Parathyroid adenoma (tissue), 2 donors: Measurements from ENCODE around the gene FBXL22.

ENCODE experiments used
- H2AFZ ChIP-seq: fragments of 300-600 bp; sonication (generic); one replicate; pipeline ENCODE4 v1.7.0; 2017; ENCODE audit warnings: antibody characterized with exemption, mild to moderate bottlenecking
- H3K27ac ChIP-seq: fragments of 300-600 bp; sonication (generic); one replicate; pipeline ENCODE4 v1.7.0; 2017
- H3K27me3 ChIP-seq: fragments of 300-600 bp; sonication (generic); one replicate; pipeline ENCODE4 v1.7.0; 2017; ENCODE audit warnings: low read length; ENCODE audit not compliant: control insufficient read depth, insufficient read depth
- H3K36me3 ChIP-seq: fragments of 300-600 bp; sonication (generic); one replicate; pipeline ENCODE4 v1.7.0; 2017; ENCODE audit warnings: low read length; ENCODE audit not compliant: control insufficient read depth, insufficient read depth
- H3K4me1 ChIP-seq: fragments of 300-600 bp; sonication (generic); one replicate; pipeline ENCODE4 v1.7.0; 2017; ENCODE audit warnings: control low read depth
- H3K4me2 ChIP-seq: fragments of 300-600 bp; sonication (generic); one replicate; pipeline ENCODE4 v1.7.0; 2017; ENCODE audit warnings: low read length
- H3K4me3 ChIP-seq: fragments of 300-600 bp; sonication (generic); one replicate; pipeline ENCODE4 v1.7.0; 2017; ENCODE audit warnings: low read depth, low read length
- H3K79me2 ChIP-seq: fragments of 300-600 bp; sonication (generic); one replicate; pipeline ENCODE4 v1.7.0; 2017; ENCODE audit warnings: control low read depth
- H3K9ac ChIP-seq: fragments of 300-600 bp; sonication (generic); one replicate; pipeline ENCODE4 v1.7.0; 2017; ENCODE audit warnings: mild to moderate bottlenecking
- H3K9me3 ChIP-seq: fragments of 300-600 bp; sonication (generic); one replicate; pipeline ENCODE4 v1.7.0; 2017; ENCODE audit warnings: low read length; ENCODE audit not compliant: control insufficient read depth
- TF ChIP-seq, protein P1 (sequence below): fragments of 300-600 bp; sonication (generic); IDR thresholded peaks from one replicate; pipeline ENCODE4 v1.7.0; 2017; ENCODE audit warnings: antibody characterized with exemption, mild to moderate bottlenecking
- donor health status: primary hyperparathyroidism.

Gene FBXL22

DNA sequence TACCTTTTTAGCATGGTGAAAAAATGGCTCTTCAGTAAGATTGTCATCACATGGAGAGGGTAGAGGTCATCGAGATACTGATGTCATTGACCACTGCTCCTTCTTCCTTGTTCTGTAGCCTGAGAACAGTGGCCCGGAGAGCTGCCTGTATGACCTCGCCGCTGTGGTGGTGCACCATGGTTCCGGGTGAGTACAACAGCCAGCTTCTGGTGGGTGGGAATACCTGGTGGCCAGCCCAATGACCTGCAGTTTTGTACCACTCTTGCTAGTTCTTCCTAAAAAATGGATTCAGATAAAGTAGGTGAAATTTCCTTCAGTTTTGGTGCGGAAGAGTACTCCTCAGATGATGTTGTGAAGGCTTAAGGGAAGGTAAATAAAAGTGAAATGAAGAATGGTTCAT, 8.4 kb upstream of the FBXL22 start:
- Histone ChIP-seq H3K4me3 (no peak overlapping the region), H3K4me2 (no peak overlapping the region), H3K27me3 (no peaks in the 10 kb centered on the region), H3K27ac (no peak overlapping the region), H3K4me1 (no peaks in the 10 kb centered on the region), H3K9ac (no peak overlapping the region), H3K9me3 (no peaks in the 10 kb centered on the region), H3K36me3 (no peaks in the 10 kb centered on the region), H2AFZ (no peak overlapping the region), H3K79me2 (no peaks in the 10 kb centered on the region)
- TF ChIP-seq, protein P1, sequence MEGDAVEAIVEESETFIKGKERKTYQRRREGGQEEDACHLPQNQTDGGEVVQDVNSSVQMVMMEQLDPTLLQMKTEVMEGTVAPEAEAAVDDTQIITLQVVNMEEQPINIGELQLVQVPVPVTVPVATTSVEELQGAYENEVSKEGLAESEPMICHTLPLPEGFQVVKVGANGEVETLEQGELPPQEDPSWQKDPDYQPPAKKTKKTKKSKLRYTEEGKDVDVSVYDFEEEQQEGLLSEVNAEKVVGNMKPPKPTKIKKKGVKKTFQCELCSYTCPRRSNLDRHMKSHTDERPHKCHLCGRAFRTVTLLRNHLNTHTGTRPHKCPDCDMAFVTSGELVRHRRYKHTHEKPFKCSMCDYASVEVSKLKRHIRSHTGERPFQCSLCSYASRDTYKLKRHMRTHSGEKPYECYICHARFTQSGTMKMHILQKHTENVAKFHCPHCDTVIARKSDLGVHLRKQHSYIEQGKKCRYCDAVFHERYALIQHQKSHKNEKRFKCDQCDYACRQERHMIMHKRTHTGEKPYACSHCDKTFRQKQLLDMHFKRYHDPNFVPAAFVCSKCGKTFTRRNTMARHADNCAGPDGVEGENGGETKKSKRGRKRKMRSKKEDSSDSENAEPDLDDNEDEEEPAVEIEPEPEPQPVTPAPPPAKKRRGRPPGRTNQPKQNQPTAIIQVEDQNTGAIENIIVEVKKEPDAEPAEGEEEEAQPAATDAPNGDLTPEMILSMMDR = no peak

DNA sequence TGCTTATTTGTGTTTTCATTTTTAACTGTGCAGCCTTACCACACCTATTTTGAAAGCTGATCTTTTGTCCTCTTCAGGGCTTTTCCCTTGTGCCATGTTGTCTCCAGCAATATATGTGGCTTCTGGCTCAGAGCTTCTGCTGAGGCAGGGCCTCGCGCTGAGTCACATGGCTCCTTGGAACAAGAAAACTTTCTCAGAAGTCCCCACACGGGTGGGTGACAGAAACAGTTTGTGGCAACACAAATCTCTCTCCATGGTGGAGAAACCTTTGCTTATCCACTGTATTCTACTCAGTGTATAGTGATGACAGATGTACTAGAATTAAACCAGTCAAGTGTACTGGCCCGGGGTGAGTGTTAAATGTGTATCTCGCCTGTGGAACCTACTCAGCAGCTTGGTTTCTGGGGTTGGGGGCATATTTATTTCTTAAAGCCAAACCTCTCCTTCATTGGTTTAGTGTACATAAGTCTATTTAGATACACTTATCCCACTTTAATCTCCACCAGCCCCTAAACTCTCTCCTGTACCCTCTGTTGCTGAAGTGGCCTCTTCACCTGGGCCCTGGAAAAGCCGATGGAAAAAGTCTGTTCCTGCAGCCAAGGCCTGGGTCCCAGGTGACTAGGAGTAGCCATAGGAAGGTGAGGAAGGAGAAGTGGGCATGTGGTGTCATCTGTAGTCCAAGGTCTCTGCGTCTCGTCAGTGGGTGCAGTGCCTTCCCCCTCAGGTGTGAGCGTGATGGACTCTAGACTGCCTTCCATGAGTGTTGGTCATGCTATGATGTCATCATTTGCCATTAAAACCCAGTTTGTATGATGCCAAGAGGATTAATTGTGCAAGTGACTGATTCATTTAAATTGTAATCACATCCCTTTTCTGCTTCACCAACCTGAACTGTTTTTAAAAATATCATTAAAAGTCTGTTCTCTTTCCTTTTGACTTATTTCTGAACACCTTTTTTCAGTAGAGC, 3.2 kb upstream of the FBXL22 start:
- Histone ChIP-seq H3K79me2 (no peaks in the 10 kb centered on the region), H3K4me2 (no peak overlapping the region), H3K4me1 (no peaks in the 10 kb centered on the region), H3K27ac (no peak overlapping the region), H3K9me3 (no peaks in the 10 kb centered on the region), H3K4me3 (no peak overlapping the region), H3K27me3 (no peaks in the 10 kb centered on the region), H3K36me3 (no peaks in the 10 kb centered on the region), H3K9ac (no peak overlapping the region), H2AFZ (no peak overlapping the region)
- TF ChIP-seq, protein P1 = no peak

DNA sequence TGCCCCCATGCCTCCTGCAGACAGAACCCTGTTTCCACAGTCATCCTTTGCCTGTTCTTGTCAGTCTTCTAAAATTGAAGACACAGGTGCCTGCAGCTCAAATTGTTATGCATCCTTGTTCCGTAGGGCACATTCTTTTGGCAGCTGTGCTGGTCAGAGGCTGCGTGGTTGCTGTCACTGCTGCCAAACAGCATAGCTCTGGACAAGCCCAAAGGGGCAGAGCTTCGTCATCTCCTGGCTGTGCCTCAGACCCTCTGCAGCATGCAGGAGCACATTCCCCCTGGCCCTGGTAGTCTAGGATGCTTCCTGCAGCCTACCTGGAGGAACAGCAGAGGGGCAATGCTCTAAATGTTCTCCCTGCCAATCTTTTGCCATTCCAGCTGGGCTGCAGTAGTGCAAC, 2.1 kb upstream of the FBXL22 start:
- no peaks in the 10 kb centered on the region for H3K4me1 ChIP-seq
- no peak overlapping the region for H3K9ac ChIP-seq
- H3K9me3 ChIP-seq = no peaks in the 10 kb centered on the region
- TF ChIP-seq, protein P1 = no peak
- H3K79me2 ChIP-seq = no peaks in the 10 kb centered on the region
- H3K27me3 ChIP-seq = no peaks in the 10 kb centered on the region
- no peak overlapping the region for H3K4me2 ChIP-seq
- no peak overlapping the region for H2AFZ ChIP-seq
- H3K27ac ChIP-seq = no peak overlapping the region
- H3K36me3 ChIP-seq = no peaks in the 10 kb centered on the region
- no peak overlapping the region for H3K4me3 ChIP-seq

DNA sequence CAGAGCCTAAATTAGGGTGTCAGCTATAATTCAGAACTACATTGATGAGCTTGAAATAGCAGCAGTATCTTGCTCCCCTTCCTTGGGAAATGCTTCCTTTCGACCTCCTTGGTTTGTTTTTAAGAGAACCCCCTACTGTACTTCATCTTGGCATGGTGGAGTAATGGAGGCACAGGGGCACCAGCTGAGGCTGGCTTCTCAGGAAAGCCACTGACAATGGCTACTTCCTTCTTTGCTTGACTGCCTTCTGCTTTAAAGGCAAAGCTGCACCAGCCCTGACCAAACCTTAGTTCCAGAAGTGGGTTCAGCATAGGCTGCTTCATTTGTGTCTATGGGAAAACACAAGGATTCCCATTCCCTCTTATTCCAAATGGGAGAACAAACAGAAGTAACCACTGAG, 1.5 kb upstream of the FBXL22 start:
- Histone ChIP-seq H2AFZ (no peak overlapping the region), H3K36me3 (no peaks in the 10 kb centered on the region), H3K4me1 (no peaks in the 10 kb centered on the region), H3K4me2 (no peak overlapping the region), H3K79me2 (no peaks in the 10 kb centered on the region), H3K9me3 (no peaks in the 10 kb centered on the region), H3K27me3 (no peaks in the 10 kb centered on the region), H3K27ac (no peak overlapping the region), H3K4me3 (no peak overlapping the region), H3K9ac (no peak overlapping the region)
- TF ChIP-seq, protein P1 = no peak

DNA sequence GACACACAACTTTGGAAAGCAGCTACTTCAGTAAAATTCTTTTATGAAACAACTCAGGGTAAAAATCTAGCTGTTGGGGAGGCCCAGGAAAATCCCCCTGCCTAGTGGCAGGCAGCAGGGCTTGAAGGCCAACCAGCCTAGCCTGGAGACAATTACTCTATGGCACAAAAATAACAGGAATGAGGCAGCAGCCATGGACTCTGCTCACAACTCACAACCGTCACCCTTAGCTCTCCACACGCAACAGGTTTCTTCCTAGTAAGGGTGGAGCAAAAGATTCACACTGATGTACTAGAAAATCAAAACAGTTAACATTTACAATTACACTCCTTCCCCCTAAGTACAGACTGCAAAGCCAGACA, 530 bp upstream of the FBXL22 start:
- H3K36me3 ChIP-seq = no peaks in the 10 kb centered on the region
- H3K9me3 ChIP-seq = no peaks in the 10 kb centered on the region
- H3K27ac ChIP-seq = no peak overlapping the region
- no peaks in the 10 kb centered on the region for H3K4me1 ChIP-seq
- no peaks in the 10 kb centered on the region for H3K79me2 ChIP-seq
- TF ChIP-seq, protein P1 = no peak
- no peaks in the 10 kb centered on the region for H3K27me3 ChIP-seq
- H3K4me2 ChIP-seq = no peak overlapping the region
- no peak overlapping the region for H3K4me3 ChIP-seq
- H2AFZ ChIP-seq = no peak overlapping the region
- H3K9ac ChIP-seq = no peak overlapping the region
